OCI-LY1 (cell line): ENCODE data around the gene MAST4.

Experiments
- H2AFZ ChIP-seq: fragments of 200-600 bp; sonication (generic), shearing (Covaris generic); 2 replicates; pipeline ENCODE4 v1.6.0; 2014; ENCODE audit warnings: antibody characterized with exemption, mild to moderate bottlenecking, low read length
- H3F3A ChIP-seq: fragments of 200-600 bp; sonication (generic), shearing (Covaris generic); 2 replicates; pipeline ENCODE4 v1.6.0; 2014; ENCODE audit warnings: mild to moderate bottlenecking, antibody characterized with exemption, low read length, moderate library complexity; ENCODE audit not compliant: insufficient read depth
- H3K27ac ChIP-seq: fragments of 200-600 bp; sonication (generic); 2 replicates; pipeline ENCODE4 v1.5.1; 2014; ENCODE audit warnings: low read length, mixed run types, mild to moderate bottlenecking, low read depth; ENCODE audit not compliant: poor library complexity, severe bottlenecking
- H3K27me3 ChIP-seq: fragments of 200-600 bp; sonication (generic); 2 replicates; pipeline ENCODE4 v1.6.0; 2014; ENCODE audit warnings: antibody characterized with exemption, mild to moderate bottlenecking, low read length, moderate library complexity; ENCODE audit not compliant: insufficient read depth
- H3K36me3 ChIP-seq: fragments of 200-600 bp; sonication (generic); 2 replicates; pipeline ENCODE4 v1.6.1; 2014; ENCODE audit warnings: mild to moderate bottlenecking, antibody characterized with exemption, low read length, moderate library complexity, mixed read lengths; ENCODE audit not compliant: insufficient read depth
- H3K4me1 ChIP-seq: fragments of 200-600 bp; sonication (generic); 2 replicates; pipeline ENCODE4 v1.5.1; 2014; ENCODE audit warnings: mild to moderate bottlenecking, low read length, moderate library complexity; ENCODE audit not compliant: insufficient read depth, severe bottlenecking
- H3K4me2 ChIP-seq: fragments of 200-600 bp; sonication (generic), shearing (Covaris generic); 2 replicates; pipeline ENCODE4 v1.6.1; 2014; ENCODE audit warnings: low read length
- H3K4me3 ChIP-seq: fragments of 200-600 bp; sonication (generic); 2 replicates; pipeline ENCODE4 v1.5.1; 2014; ENCODE audit warnings: low read length, low read depth, mild to moderate bottlenecking, mixed read lengths; ENCODE audit not compliant: poor library complexity, severe bottlenecking
- H3K79me2 ChIP-seq: fragments of 200-600 bp; shearing (Covaris generic); 2 replicates; pipeline ENCODE4 v1.6.1; 2016; ENCODE audit warnings: mixed run types, low read length, mixed read lengths; ENCODE audit not compliant: insufficient read depth
- H3K9ac ChIP-seq: fragments of 200-600 bp; sonication (generic), shearing (Covaris generic); 2 replicates; pipeline ENCODE4 v1.6.1; 2014; ENCODE audit warnings: mild to moderate bottlenecking, low read length, mixed read lengths
- H3K9me2 ChIP-seq: fragments of 200-600 bp; sonication (generic), shearing (Covaris generic); 2 replicates; pipeline ENCODE4 v1.6.1; 2014; ENCODE audit warnings: low read depth, mild to moderate bottlenecking, low read length, mixed read lengths
- H3K9me3 ChIP-seq: fragments of 200-600 bp; shearing (Covaris generic); 2 replicates; pipeline ENCODE4 v1.6.1; 2014; ENCODE audit warnings: low read length, mixed read lengths
- H4K20me1 ChIP-seq: fragments of 200-600 bp; sonication (generic), shearing (Covaris generic); 2 replicates; pipeline ENCODE4 v1.6.0; 2016; ENCODE audit warnings: mild to moderate bottlenecking, low read length; ENCODE audit not compliant: insufficient read depth
- EZH2 ChIP-seq: fragments of 200-600 bp; sonication (generic), shearing (Covaris generic); IDR thresholded peaks from 2 replicates; pipeline ENCODE4 v1.8.0; 2017; ENCODE audit warnings: borderline replicate concordance, mixed run types, mild to moderate bottlenecking, antibody characterized with exemption, low read length, moderate library complexity, mixed read lengths
- TF ChIP-seq, protein P1 (sequence below): fragments of 200-600 bp; sonication (generic), shearing (Covaris generic); IDR thresholded peaks from 2 replicates; pipeline ENCODE4 v1.5.1; 2017; ENCODE audit warnings: mild to moderate bottlenecking, antibody characterized with exemption, low read length, moderate library complexity, mixed read lengths

The MAST4 gene

DNA sequence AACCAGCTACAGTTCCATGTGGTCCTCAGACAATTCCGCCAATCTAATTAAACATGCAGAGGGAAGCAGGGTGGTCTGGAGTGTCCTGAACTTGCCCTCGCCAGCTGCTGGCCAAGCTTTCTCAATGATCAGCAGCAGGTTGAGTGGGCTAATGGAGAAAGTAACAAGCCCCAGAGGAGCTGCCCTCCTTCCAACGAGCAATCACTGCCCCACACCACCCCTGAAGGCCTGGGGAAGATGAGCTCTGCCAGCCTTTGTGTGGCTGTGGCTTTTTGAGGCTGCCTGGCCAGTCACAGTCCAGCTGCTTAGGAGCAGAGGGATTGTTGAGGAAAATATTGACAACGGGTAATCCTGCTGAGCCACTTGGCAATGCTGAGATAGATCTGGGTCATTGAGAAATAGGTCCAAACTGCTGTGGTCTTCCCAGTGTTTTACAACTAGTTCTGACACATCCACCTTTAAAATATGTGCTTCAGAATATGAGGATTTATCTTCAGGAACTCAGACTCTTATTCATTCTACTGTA is 493.1 kb downstream of the MAST4 start:
- Histone ChIP-seq H3K27me3 (no peaks in the 10 kb centered on the region), H3K9me2 (no peaks in the 10 kb centered on the region), H3K9ac (no peak overlapping the region), H3F3A (no peaks in the 10 kb centered on the region), H3K4me1 (no peaks in the 10 kb centered on the region), H3K9me3 (no peaks in the 10 kb centered on the region), H3K27ac (no peak overlapping the region), H3K36me3 (no peaks in the 10 kb centered on the region), H4K20me1 (no peaks in the 10 kb centered on the region), H2AFZ (no peak overlapping the region), H3K4me2 (no peak overlapping the region), H3K79me2 (no peaks in the 10 kb centered on the region), H3K4me3 (no peak overlapping the region)
- TF ChIP-seq EZH2, result no peak
- TF ChIP-seq, protein P1, sequence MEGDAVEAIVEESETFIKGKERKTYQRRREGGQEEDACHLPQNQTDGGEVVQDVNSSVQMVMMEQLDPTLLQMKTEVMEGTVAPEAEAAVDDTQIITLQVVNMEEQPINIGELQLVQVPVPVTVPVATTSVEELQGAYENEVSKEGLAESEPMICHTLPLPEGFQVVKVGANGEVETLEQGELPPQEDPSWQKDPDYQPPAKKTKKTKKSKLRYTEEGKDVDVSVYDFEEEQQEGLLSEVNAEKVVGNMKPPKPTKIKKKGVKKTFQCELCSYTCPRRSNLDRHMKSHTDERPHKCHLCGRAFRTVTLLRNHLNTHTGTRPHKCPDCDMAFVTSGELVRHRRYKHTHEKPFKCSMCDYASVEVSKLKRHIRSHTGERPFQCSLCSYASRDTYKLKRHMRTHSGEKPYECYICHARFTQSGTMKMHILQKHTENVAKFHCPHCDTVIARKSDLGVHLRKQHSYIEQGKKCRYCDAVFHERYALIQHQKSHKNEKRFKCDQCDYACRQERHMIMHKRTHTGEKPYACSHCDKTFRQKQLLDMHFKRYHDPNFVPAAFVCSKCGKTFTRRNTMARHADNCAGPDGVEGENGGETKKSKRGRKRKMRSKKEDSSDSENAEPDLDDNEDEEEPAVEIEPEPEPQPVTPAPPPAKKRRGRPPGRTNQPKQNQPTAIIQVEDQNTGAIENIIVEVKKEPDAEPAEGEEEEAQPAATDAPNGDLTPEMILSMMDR, result no peak

DNA sequence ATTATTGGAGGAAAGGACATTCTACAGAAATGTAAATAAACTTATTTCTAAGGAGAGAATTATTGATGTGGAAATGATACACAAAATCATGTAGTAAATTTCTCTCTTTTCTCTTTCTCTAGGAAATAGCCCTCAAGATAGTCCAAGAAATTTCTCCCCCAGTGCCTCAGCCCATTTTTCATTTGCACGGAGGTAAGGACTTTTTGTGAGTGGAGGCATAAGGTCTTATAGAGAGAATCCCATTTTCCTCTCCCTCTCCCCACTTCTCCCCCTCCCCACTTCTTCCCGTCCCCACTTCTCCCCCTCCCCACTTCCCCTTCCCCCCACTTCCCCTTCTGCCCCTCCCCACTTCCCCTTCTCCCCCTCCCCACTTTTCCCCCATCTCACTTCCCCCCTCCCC is 493.8 kb downstream of the MAST4 start:
- Histone ChIP-seq H3K4me3 (no peak overlapping the region), H3K4me2 (no peak overlapping the region), H3K9me2 (no peaks in the 10 kb centered on the region), H3K9ac (no peak overlapping the region), H3K27ac (no peak overlapping the region), H2AFZ (no peak overlapping the region), H3K9me3 (no peaks in the 10 kb centered on the region), H3K79me2 (no peaks in the 10 kb centered on the region), H4K20me1 (no peaks in the 10 kb centered on the region), H3K4me1 (no peaks in the 10 kb centered on the region), H3F3A (no peaks in the 10 kb centered on the region), H3K36me3 (no peaks in the 10 kb centered on the region), H3K27me3 (no peaks in the 10 kb centered on the region)
- TF ChIP-seq EZH2, result no peak
- TF ChIP-seq, protein P1, result no peak

DNA sequence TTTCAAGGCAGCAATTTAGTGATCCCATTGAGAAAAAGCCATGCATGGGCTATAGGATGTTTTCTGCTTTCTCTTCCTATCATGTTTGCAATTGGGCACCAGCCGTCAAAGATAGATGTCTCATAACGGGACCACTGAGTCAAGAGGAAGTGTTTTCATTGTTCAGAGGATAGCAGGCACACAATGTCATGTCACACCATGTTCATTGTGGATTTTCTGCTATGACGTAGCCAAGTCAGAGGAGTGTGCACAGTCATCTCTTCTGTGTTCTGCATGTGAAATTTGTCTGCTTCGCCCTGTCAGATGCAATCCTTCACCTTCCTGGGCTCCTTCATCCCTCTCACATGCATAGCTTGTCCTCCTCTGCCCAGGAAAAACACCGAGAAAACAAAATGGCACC is 494.4 kb downstream of the MAST4 start:
- H3F3A ChIP-seq, result no peaks in the 10 kb centered on the region
- no peaks in the 10 kb centered on the region for H3K4me1 ChIP-seq
- no peaks in the 10 kb centered on the region for H3K27me3 ChIP-seq
- H3K9me3 ChIP-seq, result no peaks in the 10 kb centered on the region
- no peaks in the 10 kb centered on the region for H4K20me1 ChIP-seq
- no peaks in the 10 kb centered on the region for H3K9me2 ChIP-seq
- no peak overlapping the region for H2AFZ ChIP-seq
- H3K27ac ChIP-seq, result no peak overlapping the region
- H3K79me2 ChIP-seq, result no peaks in the 10 kb centered on the region
- no peak overlapping the region for H3K4me3 ChIP-seq
- H3K36me3 ChIP-seq, result no peaks in the 10 kb centered on the region
- no peak for TF ChIP-seq EZH2
- TF ChIP-seq, protein P1, result no peak
- H3K4me2 ChIP-seq, result no peak overlapping the region
- H3K9ac ChIP-seq, result no peak overlapping the region
